ENCODE data around the gene KRT25.

DNA sequence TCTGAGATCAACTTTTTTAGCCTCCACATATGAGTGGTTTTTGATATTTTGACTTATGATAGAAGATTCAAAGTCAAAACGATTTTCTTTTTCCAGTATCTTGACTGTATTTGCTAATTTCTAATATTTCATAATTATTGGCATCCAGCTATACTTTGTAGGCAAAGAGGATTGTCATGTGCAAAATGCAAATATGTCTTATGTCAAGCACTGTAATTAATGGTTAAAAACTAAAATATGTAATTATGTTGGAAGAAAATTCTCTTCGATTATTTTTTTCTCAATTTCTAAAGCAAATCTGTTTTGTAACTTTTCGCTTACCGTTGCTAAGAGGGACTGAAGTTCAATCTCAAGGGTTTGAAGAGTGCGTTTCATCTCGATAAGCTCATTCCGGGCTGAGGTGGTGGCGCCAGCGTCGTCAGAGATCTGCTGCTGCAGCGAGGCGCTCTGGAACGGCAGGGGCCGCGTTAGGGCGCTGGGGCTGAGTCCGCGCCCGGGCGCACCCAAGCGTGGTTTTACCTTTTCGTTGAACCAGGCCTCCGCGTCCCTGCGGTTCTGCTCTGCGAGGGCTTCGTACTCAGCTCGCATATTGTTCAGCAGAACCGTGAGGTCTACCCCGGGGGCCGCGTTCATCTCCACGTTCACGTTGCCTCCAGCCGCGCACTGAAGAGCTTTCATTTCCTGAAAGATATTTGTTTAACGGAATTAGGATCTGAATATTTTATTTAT, 24.2 kb upstream of the KRT25 start:
- TF ChIP-seq, protein P1, sequence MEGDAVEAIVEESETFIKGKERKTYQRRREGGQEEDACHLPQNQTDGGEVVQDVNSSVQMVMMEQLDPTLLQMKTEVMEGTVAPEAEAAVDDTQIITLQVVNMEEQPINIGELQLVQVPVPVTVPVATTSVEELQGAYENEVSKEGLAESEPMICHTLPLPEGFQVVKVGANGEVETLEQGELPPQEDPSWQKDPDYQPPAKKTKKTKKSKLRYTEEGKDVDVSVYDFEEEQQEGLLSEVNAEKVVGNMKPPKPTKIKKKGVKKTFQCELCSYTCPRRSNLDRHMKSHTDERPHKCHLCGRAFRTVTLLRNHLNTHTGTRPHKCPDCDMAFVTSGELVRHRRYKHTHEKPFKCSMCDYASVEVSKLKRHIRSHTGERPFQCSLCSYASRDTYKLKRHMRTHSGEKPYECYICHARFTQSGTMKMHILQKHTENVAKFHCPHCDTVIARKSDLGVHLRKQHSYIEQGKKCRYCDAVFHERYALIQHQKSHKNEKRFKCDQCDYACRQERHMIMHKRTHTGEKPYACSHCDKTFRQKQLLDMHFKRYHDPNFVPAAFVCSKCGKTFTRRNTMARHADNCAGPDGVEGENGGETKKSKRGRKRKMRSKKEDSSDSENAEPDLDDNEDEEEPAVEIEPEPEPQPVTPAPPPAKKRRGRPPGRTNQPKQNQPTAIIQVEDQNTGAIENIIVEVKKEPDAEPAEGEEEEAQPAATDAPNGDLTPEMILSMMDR (conservative IDR thresholded peaks at IDR 0.05; ENCODE audit: low read depth, low read length), result no peak
- no peak for TF ChIP-seq RCOR1 (IDR thresholded peaks at IDR 0.05; ENCODE audit: insufficient replicate concordance, low read length)
- TF ChIP-seq RAD21 (IDR thresholded peaks at IDR 0.05; ENCODE audit: low read length), result no peak
- no peak for TF ChIP-seq POLR2A (IDR thresholded peaks at IDR 0.05; ENCODE audit: low read depth, low read length)
- TF ChIP-seq MAZ (IDR thresholded peaks at IDR 0.05; ENCODE audit: borderline replicate concordance, low read depth, low read length), result no peak
- TF ChIP-seq CEBPB (IDR thresholded peaks at IDR 0.05; ENCODE audit: low read depth, low read length), result no peak
- TF ChIP-seq BHLHE40 (IDR thresholded peaks at IDR 0.05; ENCODE audit: low read depth, low read length), result no peak
- TF ChIP-seq FOS (IDR thresholded peaks at IDR 0.05; ENCODE audit: low read depth, low read length), result no peak
- TF ChIP-seq CHD1 (IDR thresholded peaks at IDR 0.05; ENCODE audit: low read depth, low read length), result no peak
